ENCODE data around the gene C22orf39. TPM values are rescaled to one million over a fixed set of nuclear protein-coding genes. Genes with fewer than 3 reads are reported as not detected.

C22orf39 gene
- total RNA-seq, 2 donors from 2014 or later, result 27.4 to 31.5 TPM

- Mint-ChIP-seq H3K4me3 (peak overlapping the region; percentile 93), H3K27ac (peak overlapping the region; percentile 24), H3K4me1 (peaks cover 15% of the 10 kb centered on the region), H3K36me3 (ENCODE audit: low read depth) (peaks cover 15% of the 10 kb centered on the region), H3K27me3 (ENCODE audit: insufficient read depth) (no peaks in the 10 kb centered on the region), H3K9me3 (no peaks in the 10 kb centered on the region)
- H3K27me3 ChIP-seq (ENCODE audit: control insufficient read depth, insufficient read depth, low read length, poor library complexity, severe bottlenecking), result no peaks in the 10 kb centered on the region
- DNase-seq, result no peak
- TF ChIP-seq CTCF (conservative IDR thresholded peaks at IDR 0.05), result no peak
- peaks cover 30% of the 10 kb centered on the region for H3K36me3 ChIP-seq (ENCODE audit: control insufficient read depth, insufficient read depth, low read length)
- no peaks in the 10 kb centered on the region for H3K9me3 ChIP-seq (ENCODE audit: control insufficient read depth, low read length)
- H3K27ac ChIP-seq (ENCODE audit: low read depth, low read length), result no peak overlapping the region
- H3K4me3 ChIP-seq (ENCODE audit: low read length), result peak overlapping the region; percentile 93
- no peaks in the 10 kb centered on the region for H3K4me1 ChIP-seq (ENCODE audit: control insufficient read depth, insufficient read depth, low read length)
- WGBS, 2 experiments (ENCODE audit: insufficient coverage in 1 of 2, insufficient read length in 1 of 2), result 72 to 83% methylated on average over 3 to 5 of the region's 5 CpGs
- peak overlapping the region; percentile 99 for H3K9ac ChIP-seq (ENCODE audit: extremely low read depth, low read length, poor library complexity, severe bottlenecking)
Observed at GRCh38 chr22:19477321-19478044, 30.0 kb upstream of the C22orf39 start.

GRCh38 chr22:19476023-19476422 is 28.5 kb upstream of the C22orf39 start:
- Mint-ChIP-seq H3K9me3 (no peaks in the 10 kb centered on the region), H3K4me3 (no peak overlapping the region), H3K27me3 (ENCODE audit: insufficient read depth) (no peaks in the 10 kb centered on the region), H3K36me3 (ENCODE audit: low read depth) (peaks cover 29% of the 10 kb centered on the region), H3K4me1 (peaks cover 15% of the 10 kb centered on the region), H3K27ac (no peak overlapping the region)
- DNase-seq, result no peak
- H3K9me3 ChIP-seq (ENCODE audit: control insufficient read depth, low read length), result no peaks in the 10 kb centered on the region
- no peaks in the 10 kb centered on the region for H3K4me1 ChIP-seq (ENCODE audit: control insufficient read depth, insufficient read depth, low read length)
- H3K9ac ChIP-seq (ENCODE audit: extremely low read depth, low read length, poor library complexity, severe bottlenecking), result no peak overlapping the region
- H3K27me3 ChIP-seq (ENCODE audit: control insufficient read depth, insufficient read depth, low read length, poor library complexity, severe bottlenecking), result no peaks in the 10 kb centered on the region
- no peak overlapping the region for H3K27ac ChIP-seq (ENCODE audit: low read depth, low read length)
- TF ChIP-seq CTCF (conservative IDR thresholded peaks at IDR 0.05), result no peak
- WGBS, 2 experiments (ENCODE audit: insufficient coverage in 1 of 2, insufficient read length in 1 of 2), result 91 to 100% methylated on average over 2 to 3 of the region's 3 CpGs
- no peak overlapping the region for H3K4me3 ChIP-seq (ENCODE audit: low read length)
- peaks cover 44% of the 10 kb centered on the region for H3K36me3 ChIP-seq (ENCODE audit: control insufficient read depth, insufficient read depth, low read length)

GRCh38 chr22:19473578-19473977 is 26.1 kb upstream of the C22orf39 start:
- Histone ChIP-seq H3K36me3 (ENCODE audit: control insufficient read depth, insufficient read depth, low read length) (peaks cover 67% of the 10 kb centered on the region), H3K27ac (ENCODE audit: low read depth, low read length) (no peak overlapping the region), H3K9ac (ENCODE audit: extremely low read depth, low read length, poor library complexity, severe bottlenecking) (no peak overlapping the region), H3K4me3 (ENCODE audit: low read length) (no peak overlapping the region), H3K4me1 (ENCODE audit: control insufficient read depth, insufficient read depth, low read length) (no peaks in the 10 kb centered on the region), H3K27me3 (ENCODE audit: control insufficient read depth, insufficient read depth, low read length, poor library complexity, severe bottlenecking) (no peaks in the 10 kb centered on the region), H3K9me3 (ENCODE audit: control insufficient read depth, low read length) (no peaks in the 10 kb centered on the region)
- WGBS, 2 experiments (ENCODE audit: insufficient coverage in 1 of 2, insufficient read length in 1 of 2), result 89 to 100% methylated on average over 1 to 3 of the region's 3 CpGs
- DNase-seq, result no peak
- peaks cover 47% of the 10 kb centered on the region for H3K36me3 Mint-ChIP-seq (ENCODE audit: low read depth)
- H3K27me3 Mint-ChIP-seq (ENCODE audit: insufficient read depth), result no peaks in the 10 kb centered on the region
- no peak overlapping the region for H3K27ac Mint-ChIP-seq
- TF ChIP-seq CTCF (conservative IDR thresholded peaks at IDR 0.05), result peak; percentile 52
- H3K4me1 Mint-ChIP-seq, result peaks cover 7% of the 10 kb centered on the region
- no peak overlapping the region for H3K4me3 Mint-ChIP-seq
- no peaks in the 10 kb centered on the region for H3K9me3 Mint-ChIP-seq
